K562 (cell line): ENCODE data around the gene DNASE1L2. TPM values are rescaled to one million over a fixed set of nuclear protein-coding genes. Genes with fewer than 3 reads are reported as not detected.

Experiments
- ATF2 ChIP-seq: sonication (generic); formaldehyde crosslinking; IDR thresholded peaks from 2 replicates; pipeline ENCODE4 v1.8.1; 2022; ENCODE audit warnings: missing genetic modification reagents
- CBFA2T2 ChIP-seq: fragments of 450-650 bp; conservative IDR thresholded peaks from 2 replicates; pipeline ENCODE4 v1.6.1; 2017; ENCODE audit warnings: mild to moderate bottlenecking
- DPF2 ChIP-seq: fragments of 450-650 bp; IDR thresholded peaks from 2 replicates; pipeline ENCODE4 v1.6.1; 2016
- EP300 ChIP-seq: IDR thresholded peaks from 2 replicates; pipeline ENCODE4 v1.6.1; 2012; ENCODE audit warnings: low read length, improper control_type of control experiment
- FOS ChIP-seq: IDR thresholded peaks from 3 replicates; pipeline ENCODE4 v1.6.1; 2011; ENCODE audit not compliant: insufficient read length; ENCODE audit errors: extremely low read depth
- GATA2 ChIP-seq: sonication (generic); formaldehyde crosslinking; IDR thresholded peaks from 2 replicates; pipeline ENCODE4 v1.4.0; 2020; ENCODE audit warnings: mild to moderate bottlenecking, missing genetic modification reagents
- HNRNPL ChIP-seq: fragments of 200-400 bp; formaldehyde crosslinking; IDR thresholded peaks from 2 replicates; pipeline ENCODE4 v1.6.1; 2017; ENCODE audit warnings: low read depth, mild to moderate bottlenecking, low read length
- MAFK ChIP-seq: IDR thresholded peaks from 2 replicates; pipeline ENCODE4 v1.6.1; 2011; ENCODE audit warnings: low read length, improper control_type of control experiment
- MCM2 ChIP-seq: fragments of 450-650 bp; IDR thresholded peaks from 2 replicates; pipeline ENCODE4 v1.6.1; 2017; ENCODE audit warnings: low read depth, mild to moderate bottlenecking
- MCM7 ChIP-seq, 2 experiments: fragments of 450-650 bp; IDR thresholded peaks; 2 replicates each; pipeline ENCODE4 v1.6.1; 2016 to 2018
- MIER1 ChIP-seq: fragments of 450-650 bp; IDR thresholded peaks from 2 replicates; pipeline ENCODE4 v1.6.1; 2016; ENCODE audit warnings: antibody characterized with exemption, mild to moderate bottlenecking, low read depth
- POLR2G ChIP-seq: fragments of 200-400 bp; formaldehyde crosslinking; IDR thresholded peaks from 2 replicates; pipeline ENCODE4 v1.6.1; 2017; ENCODE audit warnings: low read depth, mild to moderate bottlenecking, antibody characterized with exemption, low read length, moderate library complexity
- PRPF4 ChIP-seq: fragments of 200-400 bp; formaldehyde crosslinking; IDR thresholded peaks from one replicate; pipeline ENCODE4 v1.6.1; 2017; ENCODE audit warnings: low read length, low read depth, mild to moderate bottlenecking; ENCODE audit not compliant: insufficient read depth, poor library complexity, severe bottlenecking
- PYGO2 ChIP-seq: fragments of 450-650 bp; IDR thresholded peaks from 2 replicates; pipeline ENCODE4 v1.6.1; 2016; ENCODE audit warnings: mild to moderate bottlenecking, missing genetic modification characterization, moderate library complexity, missing compliant biosample characterization
- RBBP5 ChIP-seq: fragments of 200-600 bp; sonication (generic); IDR thresholded peaks from 2 replicates; pipeline ENCODE4 v1.6.1; 2012; ENCODE audit warnings: borderline replicate concordance, mild to moderate bottlenecking, low read length, control low read depth, inconsistent platforms; ENCODE audit not compliant: insufficient read depth, poor library complexity, severe bottlenecking
- RCOR1 ChIP-seq, 2 experiments: IDR thresholded peaks; 2 replicates each; pipeline ENCODE4 v1.6.1; 2012; ENCODE audit warnings: low read depth in 2 of 2, low read length in 2 of 2, borderline replicate concordance in 1 of 2, improper control_type of control experiment in 1 of 2
- TGIF2 ChIP-seq: sonication (generic); formaldehyde crosslinking; IDR thresholded peaks from 2 replicates; pipeline ENCODE4 v1.8.1; 2022; ENCODE audit warnings: mild to moderate bottlenecking, missing genetic modification reagents, moderate library complexity
- THRA ChIP-seq: fragments of 450-650 bp; IDR thresholded peaks from 2 replicates; pipeline ENCODE4 v1.6.1; 2017; ENCODE audit warnings: mild to moderate bottlenecking, moderate library complexity
- ZC3H8 ChIP-seq: fragments of 450-650 bp; IDR thresholded peaks from 2 replicates; pipeline ENCODE4 v1.6.1; 2017
- ZNF133 ChIP-seq: fragments of 250-450 bp; sonication (Bioruptor Pico); IDR thresholded peaks from 2 replicates; pipeline ENCODE4 v1.4.0; 2020; ENCODE audit warnings: mild to moderate bottlenecking
- ZNF134 ChIP-seq: fragments of 250-450 bp; sonication (Bioruptor Pico); conservative IDR thresholded peaks from 2 replicates; pipeline ENCODE4 v1.4.0; 2020
- ZNF143 ChIP-seq: sonication (generic); formaldehyde crosslinking; IDR thresholded peaks from 2 replicates; pipeline ENCODE4 v1.9.0; 2022; ENCODE audit warnings: mild to moderate bottlenecking, missing genetic modification reagents
- ZNF263 ChIP-seq: sonication (generic); formaldehyde crosslinking; IDR thresholded peaks from 2 replicates; pipeline ENCODE4 v1.8.0; 2022; ENCODE audit warnings: mild to moderate bottlenecking, missing genetic modification reagents, borderline replicate concordance
- ZNF311 ChIP-seq: fragments of 250-450 bp; sonication (Bioruptor Pico); IDR thresholded peaks from 2 replicates; pipeline ENCODE4 v1.4.0; 2020; ENCODE audit warnings: mild to moderate bottlenecking, moderate library complexity
- ZNF445 ChIP-seq: fragments of 250-450 bp; sonication (Bioruptor Pico); IDR thresholded peaks from 2 replicates; pipeline ENCODE4 v1.4.0; 2020; ENCODE audit warnings: low read depth, mild to moderate bottlenecking, moderate library complexity
- ZNF644 ChIP-seq: fragments of 200-800 bp; sonication (Bioruptor generic); IDR thresholded peaks from 2 replicates; pipeline ENCODE4 v1.6.1; 2016; ENCODE audit warnings: low read depth, missing genetic modification characterization, missing compliant biosample characterization
- ZNF717 ChIP-seq: fragments of 250-450 bp; sonication (Bioruptor Pico); IDR thresholded peaks from 2 replicates; pipeline ENCODE4 v1.5.0; 2021
- polyA plus RNA-seq, 8 experiments: library from polyadenylated mRNA; depleted of rRNA in 4 of 8; stranded (reverse) in 5 of 8; unstranded in 3 of 8; fragments of >200 nt; fragmentation: Nextera tagmentation in 2 of 8; fragmentation: Illumina TruSeq in 1 of 8; extraction: Ambion mirVana in 2 of 8; extraction: Trizol in 1 of 8; gene quantifications; 2 replicates each; pipeline versions ENCODE4 v1.2.1 to v1.2.3, GENCODE V29; 2011 to 2014; ENCODE audit warnings: inconsistent platforms in 1 of 8, missing spikeins in 1 of 8
- total RNA-seq, 7 experiments: library from RNA; depleted of rRNA in 6 of 7; stranded (reverse); fragments of >200 nt in 6 of 7; fragmentation: Illumina TruSeq in 2 of 7; extraction: Trizol in 2 of 7; gene quantifications; 2 replicates each; pipeline versions ENCODE4 v1.2.1 to v1.2.3, GENCODE V29; 2011 to 2021; ENCODE audit warnings: low replicate concordance in 1 of 7

DNASE1L2 gene
- total and polyA plus RNA-seq, 9 of the 15 experiments (the other 6 are each of a cell fraction or from before 2014, with no cell fraction given): 0.08 to 2.7 (median 1.7) TPM; not detected in 1

GRCh38 chr16:2267913-2268666 is 31.8 kb downstream of the DNASE1L2 start, which contains the start of gene RNPS1 (continued):
- peak; percentile 99 for TF ChIP-seq RBBP5
- TF ChIP-seq THRA: no peak
- TF ChIP-seq PYGO2 (tag): no peak
- TF ChIP-seq POLR2G: peak; percentile 99
- no peak; the same call in 1 of the 2 replicates for TF ChIP-seq DPF2
- TF ChIP-seq MCM7 (IDR thresholded peaks at IDR 0.05): no peak
- 0 out of 2 replicates have a peak, but pooled peaks have one; percentile 16 for TF ChIP-seq ZNF143 (CRISPR knock-in tag)
- no peak for TF ChIP-seq CBFA2T2
- no peak for TF ChIP-seq ZNF717 (CRISPR knock-in tag)
- no peak for TF ChIP-seq ZNF445
- TF ChIP-seq ATF2: no peak; the same call in 1 of the 2 replicates
- TF ChIP-seq ZNF311: no peak
- TF ChIP-seq FOS: no peak
- peak in 1 of 2 experiments; percentile 3; a peak in 1 of 4 replicates for TF ChIP-seq RCOR1 (IDR thresholded peaks at IDR 0.05; ENCODE audit: borderline replicate concordance in 1 of 2, low read depth in 2 of 2, low read length in 2 of 2)
- no peak for TF ChIP-seq ZNF644 (tag)
- no peak for TF ChIP-seq GATA2
- no peak for TF ChIP-seq ZC3H8
- TF ChIP-seq PRPF4: peak; percentile 84
- TF ChIP-seq HNRNPL: no peak
- TF ChIP-seq TGIF2 (CRISPR knock-in tag): no peak
- no peak for TF ChIP-seq MIER1
- TF ChIP-seq MAFK: no peak
- no peak for TF ChIP-seq MCM2
- TF ChIP-seq EP300: peak; percentile 46; the same call in 1 of the 2 replicates
- TF ChIP-seq ZNF133 (CRISPR knock-in tag): no peak
- peak; percentile 64 for TF ChIP-seq ZNF263 (CRISPR knock-in tag)
- no peak for TF ChIP-seq ZNF134 (CRISPR knock-in tag)
